HEK293 (cell line): ENCODE measurements around the gene TEPSIN.

Experiments
- AEBP2 ChIP-seq: fragments of 450-650 bp; formaldehyde crosslinking; IDR thresholded peaks from 2 replicates; pipeline ENCODE4 v1.5.1; 2016; ENCODE audit warnings: missing biosample characterization, missing genetic modification characterization, borderline replicate concordance
- CTCF ChIP-seq: fragments of 450-650 bp; formaldehyde crosslinking; IDR thresholded peaks from 2 replicates; pipeline ENCODE4 v1.5.1; 2016; ENCODE audit warnings: missing biosample characterization, missing genetic modification characterization
- KLF7 ChIP-seq: fragments of 450-650 bp; formaldehyde crosslinking; IDR thresholded peaks from 2 replicates; pipeline ENCODE4 v1.5.1; 2016; ENCODE audit warnings: missing biosample characterization, missing genetic modification characterization, borderline replicate concordance
- MYNN ChIP-seq: fragments of 450-650 bp; formaldehyde crosslinking; IDR thresholded peaks from 2 replicates; pipeline ENCODE4 v1.5.1; 2016; ENCODE audit warnings: missing biosample characterization, missing genetic modification characterization, borderline replicate concordance
- REST ChIP-seq: fragments of 450-650 bp; formaldehyde crosslinking; IDR thresholded peaks from 2 replicates; pipeline ENCODE4 v1.5.1; 2016; ENCODE audit warnings: missing biosample characterization, missing genetic modification characterization
- SALL2 ChIP-seq: fragments of 450-650 bp; formaldehyde crosslinking; IDR thresholded peaks from 2 replicates; pipeline ENCODE4 v1.5.0; 2017; ENCODE audit warnings: missing biosample characterization, mild to moderate bottlenecking, missing genetic modification characterization, borderline replicate concordance
- ZBTB21 ChIP-seq: fragments of 450-650 bp; formaldehyde crosslinking; IDR thresholded peaks from 2 replicates; pipeline ENCODE4 v1.5.1; 2017; ENCODE audit warnings: missing biosample characterization, missing genetic modification characterization
- ZBTB8A ChIP-seq: fragments of 450-650 bp; formaldehyde crosslinking; IDR thresholded peaks from 2 replicates; pipeline ENCODE4 v1.5.1; 2016; ENCODE audit warnings: missing biosample characterization, missing genetic modification characterization
- ZNF23 ChIP-seq: fragments of 450-650 bp; formaldehyde crosslinking; IDR thresholded peaks from 2 replicates; pipeline ENCODE4 v1.5.1; 2016; ENCODE audit warnings: missing biosample characterization, missing genetic modification characterization, borderline replicate concordance
- ZNF629 ChIP-seq: fragments of 450-650 bp; formaldehyde crosslinking; IDR thresholded peaks from 2 replicates; pipeline ENCODE4 v1.5.1; 2017; ENCODE audit warnings: missing biosample characterization, missing genetic modification characterization
- ZNF658 ChIP-seq: fragments of 450-650 bp; formaldehyde crosslinking; IDR thresholded peaks from 2 replicates; pipeline ENCODE4; 2016; ENCODE audit warnings: missing biosample characterization, missing genetic modification characterization
- ZNF670 ChIP-seq: fragments of 450-650 bp; formaldehyde crosslinking; IDR thresholded peaks from 2 replicates; pipeline ENCODE4 v1.5.1; 2016; ENCODE audit warnings: missing biosample characterization, missing genetic modification characterization, low read depth
- ZNF76 ChIP-seq: fragments of 450-650 bp; formaldehyde crosslinking; IDR thresholded peaks from 2 replicates; pipeline ENCODE4; 2016; ENCODE audit warnings: low read depth, missing biosample characterization, missing genetic modification characterization, borderline replicate concordance

- TF ChIP-seq MYNN (tag by site-specific recombination), result no peak
- TF ChIP-seq ZBTB8A, result no peak
- no peak for TF ChIP-seq ZNF670 (tag by site-specific recombination)
- TF ChIP-seq CTCF (tag by site-specific recombination), result no peak
- TF ChIP-seq ZNF76 (tag by site-specific recombination), result no peak
- no peak for TF ChIP-seq AEBP2
- no peak for TF ChIP-seq ZNF23 (tag by site-specific recombination)
- no peak for TF ChIP-seq ZBTB21 (tag by site-specific recombination)
- TF ChIP-seq ZNF629, result no peak
- TF ChIP-seq ZNF658 (tag by site-specific recombination), result no peak
- no peak for TF ChIP-seq SALL2 (tag by site-specific recombination)
- no peak for TF ChIP-seq REST (tag by site-specific recombination)
- no peak for TF ChIP-seq KLF7 (tag by site-specific recombination)
These were observed 6.1 kb downstream of the TEPSIN start for GRCh38 chr17:81232616-81233241.
